GM21423 (cell line): ENCODE data around the gene YWHAH.

Experiments used
- ATAC-seq: cut with Tn5 transposase; IDR thresholded peaks from one replicate; pipeline ENCODE4 v1.9.1; 2021; ENCODE audit warnings: mild to moderate bottlenecking, moderate library complexity; ENCODE audit not compliant: unreplicated experiment

Gene YWHAH

DNA sequence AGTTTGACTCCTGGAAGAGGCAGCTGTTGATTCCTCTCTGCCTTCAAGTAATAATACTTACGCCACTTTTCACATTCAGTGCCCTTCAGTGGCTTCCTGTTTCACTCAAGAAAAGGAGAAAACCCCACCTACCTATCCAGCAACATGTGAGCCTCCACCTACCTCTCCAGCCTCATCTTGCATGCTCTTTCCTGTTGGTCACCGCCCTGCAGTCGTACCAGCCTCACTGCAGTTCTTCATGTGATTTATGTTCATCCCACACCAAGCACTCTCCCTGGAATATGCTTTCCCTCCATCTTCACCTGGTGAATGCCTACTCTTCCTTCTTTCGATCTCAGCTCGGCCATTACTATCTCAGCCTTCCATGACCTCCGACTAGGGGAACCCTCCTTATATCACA, 21.8 kb upstream of the YWHAH start:
- ATAC-seq: no peak

DNA sequence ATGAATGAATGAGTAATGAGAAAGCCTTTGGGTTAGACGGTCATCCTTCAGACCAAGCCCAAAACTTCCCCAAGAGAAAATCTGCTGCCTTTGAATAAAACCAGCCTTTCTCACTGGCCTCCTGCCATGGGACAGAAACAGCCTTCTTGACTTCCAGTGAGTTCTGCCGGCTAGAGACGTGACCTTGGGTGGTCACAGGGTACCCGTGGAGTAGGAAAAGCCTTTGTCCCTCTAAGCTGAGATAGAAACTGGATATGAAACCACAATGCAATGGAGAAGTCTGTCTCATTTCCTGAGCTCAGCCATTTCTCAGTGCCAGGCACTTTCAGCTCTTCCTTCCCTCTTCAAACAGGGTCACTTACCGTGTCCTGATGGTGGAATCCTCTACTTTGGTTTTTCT, 21.2 kb upstream of the YWHAH start:
- ATAC-seq: no peak

GRCh38 chr22:31923747-31924146, 20.6 kb upstream of the YWHAH start:
- ATAC-seq: no peak

DNA sequence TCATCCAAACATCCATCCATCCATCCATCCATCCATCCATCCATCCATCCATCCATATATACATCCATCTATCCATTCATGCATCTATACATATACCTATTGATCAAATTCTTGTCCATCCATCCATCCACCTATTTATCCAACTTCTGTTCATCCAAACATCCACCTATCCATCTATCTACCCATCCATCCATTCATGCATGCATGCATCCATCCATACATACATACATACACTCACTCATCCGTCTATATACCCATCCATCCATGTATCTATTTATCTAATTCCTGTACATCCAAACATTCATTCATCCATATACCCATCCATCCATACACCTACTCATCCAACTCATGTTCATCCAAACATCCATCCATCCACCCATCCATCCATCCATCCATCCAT, 19.3 kb upstream of the YWHAH start:
- ATAC-seq: no peak

DNA sequence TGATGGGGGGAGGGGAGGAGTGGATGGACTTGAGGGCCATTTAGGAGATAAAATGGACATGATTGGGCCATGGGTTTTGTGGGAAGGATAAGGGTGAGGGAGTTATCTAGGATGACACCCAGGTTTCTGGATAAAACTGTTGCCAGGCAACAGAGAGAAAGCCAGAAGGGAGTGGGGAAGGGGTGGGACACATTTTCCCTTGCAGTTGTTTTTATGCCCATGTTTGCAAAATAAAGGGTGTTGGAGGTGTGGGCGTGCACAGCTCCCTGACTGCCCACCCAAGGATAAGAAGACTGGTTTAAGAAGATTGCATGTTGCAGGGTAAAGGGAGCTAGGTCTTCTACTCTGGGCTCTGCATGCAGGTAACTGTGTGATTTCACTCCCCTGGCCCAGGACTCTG, 18.3 kb upstream of the YWHAH start:
- no peak for ATAC-seq

GRCh38 chr22:31926969-31927368, 17.4 kb upstream of the YWHAH start:
- ATAC-seq: no peak

DNA sequence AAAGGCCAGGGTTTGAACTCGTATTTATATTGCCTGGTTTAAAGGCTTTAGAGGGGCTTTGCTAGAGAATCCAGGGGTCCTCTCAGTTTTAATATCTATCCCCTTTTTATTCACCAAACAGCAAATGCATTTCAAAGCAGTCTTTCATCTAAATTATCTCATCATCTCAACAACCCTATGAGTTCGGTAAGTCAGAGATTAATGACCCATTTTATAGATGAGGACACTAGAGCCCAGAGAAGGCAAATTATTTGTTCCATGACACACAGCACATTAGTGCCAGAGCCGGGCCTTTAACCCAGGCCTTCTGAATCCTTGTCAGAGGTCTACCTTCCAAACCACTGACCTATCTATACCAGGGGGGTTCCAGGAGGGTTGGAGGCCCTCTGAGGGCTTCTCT, 16.8 kb upstream of the YWHAH start:
- no peak for ATAC-seq

GRCh38 chr22:31929167-31929930, 15.0 kb upstream of the YWHAH start:
- no peak for ATAC-seq

- ATAC-seq: no peak
Observed at GRCh38 chr22:31932863-31933262, 11.5 kb upstream of the YWHAH start.

DNA sequence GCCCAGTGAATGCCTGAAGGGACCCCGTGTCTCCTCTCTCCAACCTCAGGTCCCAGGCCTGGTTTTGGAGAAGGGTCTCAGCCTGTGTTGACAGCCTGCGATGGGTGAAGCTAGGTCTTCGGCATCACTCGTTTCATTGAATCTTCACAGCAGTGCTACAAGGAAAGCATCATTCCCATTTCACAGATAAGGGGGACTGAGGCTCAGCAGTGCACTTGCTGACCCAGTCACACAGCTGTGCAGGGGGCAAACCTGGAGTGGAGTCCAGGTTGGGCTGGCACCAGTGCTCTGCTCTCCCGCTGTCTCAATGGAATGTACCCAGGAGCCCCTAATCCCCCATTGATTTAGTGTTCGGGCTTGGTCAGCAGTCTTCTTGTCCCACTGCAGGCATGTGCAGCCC, 10.9 kb upstream of the YWHAH start:
- ATAC-seq: no peak

DNA sequence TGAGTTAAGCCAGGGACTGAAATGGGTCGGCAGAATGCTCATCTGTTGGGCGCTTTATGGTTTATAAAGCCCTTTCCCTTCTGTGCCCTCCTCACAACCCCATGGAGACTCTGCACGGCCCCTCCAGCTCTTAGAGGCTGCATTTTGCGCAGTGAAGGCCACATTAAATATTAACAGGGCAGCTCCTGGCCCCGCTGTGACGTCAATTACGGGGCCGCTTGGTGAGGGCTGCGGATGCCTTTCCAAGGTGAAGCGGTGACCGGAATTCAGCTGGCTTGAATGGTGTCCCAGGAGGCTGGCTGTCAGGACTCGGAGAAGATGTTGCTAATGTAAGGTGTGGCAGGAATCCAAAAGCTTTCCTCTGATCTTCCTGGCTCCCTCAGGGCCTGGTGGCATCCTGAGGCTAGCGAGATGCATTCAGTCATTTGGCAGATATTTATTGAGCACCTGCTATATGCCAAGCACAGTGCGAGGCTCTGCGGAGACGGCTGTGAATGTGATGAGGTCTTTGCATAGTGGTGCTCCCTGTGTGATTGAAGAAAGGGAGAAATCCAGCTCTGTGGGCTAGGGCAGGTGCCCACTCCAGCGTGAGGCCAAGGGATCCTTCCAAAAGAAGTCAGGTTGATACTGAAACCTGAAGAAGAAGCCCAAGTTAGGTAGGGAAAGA, 10.4 kb upstream of the YWHAH start:
- no peak for ATAC-seq

- no peak for ATAC-seq
Observed at GRCh38 chr22:31935961-31936635, 8.2 kb upstream of the YWHAH start.

DNA sequence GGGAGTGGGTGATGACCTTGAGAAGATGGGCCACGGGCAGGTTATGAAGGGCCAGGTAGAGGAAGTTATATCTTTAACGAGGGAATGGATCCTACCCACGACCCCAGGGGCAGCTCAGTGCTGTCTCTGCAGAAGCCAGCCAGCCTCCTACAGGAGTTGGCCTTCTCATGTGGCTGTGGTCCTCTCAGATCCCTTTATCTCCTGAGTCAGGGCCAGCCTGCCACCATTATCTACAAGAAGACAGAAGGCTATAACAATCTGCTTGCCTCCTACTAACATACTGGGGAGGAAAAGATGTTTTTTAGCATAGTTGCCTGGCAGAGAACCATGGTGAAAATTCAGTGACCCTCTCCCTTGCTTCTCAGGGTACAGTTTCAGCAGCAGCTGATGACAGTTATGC, 7.0 kb upstream of the YWHAH start:
- no peak for ATAC-seq

DNA sequence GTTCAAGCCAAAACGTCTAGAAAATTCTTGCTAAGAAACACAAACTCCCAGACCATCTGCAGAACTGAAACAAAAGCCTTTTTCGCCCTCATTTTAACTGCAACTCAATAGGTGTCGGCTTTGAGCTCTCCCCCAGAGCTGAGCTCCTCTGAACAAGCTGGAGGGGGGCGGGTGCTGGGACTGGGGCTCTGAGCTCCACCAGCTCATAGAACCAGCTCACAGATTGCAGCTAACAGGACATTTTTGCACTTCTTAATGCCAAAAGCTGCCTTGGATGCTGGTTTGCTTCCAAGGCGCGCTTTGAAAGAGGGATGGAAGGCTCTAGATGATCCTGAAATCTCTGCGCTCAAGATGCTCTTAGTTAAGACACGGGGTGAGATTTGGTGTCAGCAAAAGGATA, 6.0 kb upstream of the YWHAH start:
- ATAC-seq: no peak

GRCh38 chr22:31940506-31940905, 3.8 kb upstream of the YWHAH start:
- ATAC-seq: no peak

DNA sequence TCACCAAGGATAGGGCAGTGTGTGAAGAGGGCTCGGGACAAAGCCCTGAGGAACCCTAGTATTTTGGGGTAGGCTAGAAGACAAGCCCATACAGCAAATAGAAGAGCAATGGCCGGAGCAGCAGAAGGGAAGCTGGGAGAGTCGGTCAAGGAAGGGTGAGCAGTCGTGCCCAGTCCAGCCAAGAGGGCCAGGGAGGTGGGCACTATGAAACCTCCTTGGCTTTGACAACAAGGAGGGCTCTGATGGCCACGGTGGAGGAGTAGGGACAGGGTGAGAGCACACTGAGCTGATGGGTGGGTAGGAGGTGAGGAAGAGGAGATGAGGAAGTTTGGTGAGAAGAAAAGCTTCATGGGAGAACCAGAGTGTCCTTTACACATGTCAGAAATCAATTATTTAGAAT, 2.2 kb upstream of the YWHAH start:
- no peak for ATAC-seq

GRCh38 chr22:31943206-31943977, 943 bp upstream of the YWHAH start:
- no peak for ATAC-seq

DNA sequence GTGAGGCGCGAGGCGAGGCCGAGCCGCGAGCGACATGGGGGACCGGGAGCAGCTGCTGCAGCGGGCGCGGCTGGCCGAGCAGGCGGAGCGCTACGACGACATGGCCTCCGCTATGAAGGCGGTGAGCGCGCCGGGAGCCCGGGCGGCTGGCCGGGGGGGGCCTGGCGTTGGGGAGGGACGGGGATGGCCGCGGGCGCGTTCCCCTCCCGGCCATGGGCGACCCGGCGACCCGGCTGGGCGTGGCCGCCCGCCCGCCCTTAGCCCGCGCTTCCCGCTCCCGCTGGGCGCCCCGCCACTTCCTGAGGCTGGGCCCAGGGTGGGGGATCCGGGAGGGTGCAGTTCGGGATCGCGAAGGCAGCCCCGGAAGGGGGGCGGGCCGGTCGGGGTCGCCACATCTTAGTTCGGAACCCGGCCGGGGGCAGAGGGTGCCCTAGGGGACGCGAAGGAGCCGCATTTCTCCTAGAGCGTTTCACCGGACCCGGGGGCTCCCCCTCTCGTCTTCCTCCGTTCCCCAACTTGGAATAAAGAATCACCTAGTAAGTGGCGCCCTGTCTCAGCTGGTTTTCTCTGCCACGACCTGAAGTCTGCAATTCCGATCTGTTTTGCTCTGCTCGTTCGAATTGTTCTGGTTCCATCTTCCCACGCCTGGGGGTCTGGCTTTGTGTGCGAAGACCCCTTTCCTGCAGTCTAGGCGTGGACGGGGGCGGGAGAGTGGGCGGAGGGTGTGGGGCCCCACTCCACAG, 536 bp downstream of the YWHAH start:
- ATAC-seq: peak; percentile 23

GRCh38 chr22:31945443-31945855, 1.1 kb downstream of the YWHAH start:
- ATAC-seq: no peak

GRCh38 chr22:31945971-31946680, 1.8 kb downstream of the YWHAH start:
- no peak for ATAC-seq
